ENCODE results near the gene RNPEP. TPM values are rescaled to one million over a fixed set of nuclear protein-coding genes. Genes with fewer than 3 reads are reported as not detected.

The RNPEP gene
- total RNA-seq, 1 experiment from 2014 or later = 108 TPM

- Histone ChIP-seq H3K4me3 (no peak overlapping the region), H3K4me2 (no peak overlapping the region), H3K79me2 (ENCODE audit: low read depth) (peaks cover 35% of the 10 kb centered on the region), H2AFZ (no peak overlapping the region), H4K20me1 (ENCODE audit: insufficient read depth) (no peaks in the 10 kb centered on the region), H3K27me3 (ENCODE audit: insufficient read depth, low read depth) (no peaks in the 10 kb centered on the region), H3F3A (ENCODE audit: insufficient read depth, low read depth) (peaks cover 9% of the 10 kb centered on the region; the same call in 1 of the 2 replicates), H3K36me3 (ENCODE audit: low read depth) (peaks cover 8% of the 10 kb centered on the region; the same call in 1 of the 2 replicates), H3K4me1 (replicated peaks; ENCODE audit: insufficient read depth) (peaks cover 9% of the 10 kb centered on the region), H3K9me2 (ENCODE audit: insufficient read depth) (no peaks in the 10 kb centered on the region), H3K27ac (no peak overlapping the region), H3K9me3 (ENCODE audit: insufficient read depth, low read depth) (no peaks in the 10 kb centered on the region)
- no peak for DNase-seq
- POLR2A ChIA-PET (ENCODE audit: unreplicated experiment) = no interaction called here
- TF ChIP-seq CTCF (conservative IDR thresholded peaks at IDR 0.05) (no peak), EZH2 (IDR thresholded peaks at IDR 0.05; ENCODE audit: low read depth) (no peak)
- CTCF ChIA-PET = interaction anchor here (0.6 kb wide), 1 partner anchor 503 kb away, joined by 4 read pairs; no protein-coding TSS in a partner anchor
- intact Hi-C loops (cut with micrococcal nuclease; ENCODE audit: unreplicated experiment) = no loop called here
- BruUV-seq (replicated peaks) = no TSS peak
These were observed 6.2 kb downstream of the RNPEP start for GRCh38 chr1:201988601-201989000.

GRCh38 chr1:201989354-201990128 is 7.1 kb downstream of the RNPEP start:
- ChIA-PET CTCF (no interaction called here), POLR2A (ENCODE audit: unreplicated experiment) (no interaction called here)
- no peak overlapping the region for H2AFZ ChIP-seq
- intact Hi-C loops (cut with micrococcal nuclease; ENCODE audit: unreplicated experiment) = no loop called here
- no peaks in the 10 kb centered on the region for H4K20me1 ChIP-seq (ENCODE audit: insufficient read depth)
- H3K27me3 ChIP-seq (ENCODE audit: insufficient read depth, low read depth) = no peaks in the 10 kb centered on the region
- no peak overlapping the region for H3K4me3 ChIP-seq
- TF ChIP-seq CTCF (conservative IDR thresholded peaks at IDR 0.05) (no peak), EZH2 (IDR thresholded peaks at IDR 0.05; ENCODE audit: low read depth) (no peak)
- DNase-seq = no peak
- peaks cover under 1% of the 10 kb centered on the region for H3K4me1 ChIP-seq (replicated peaks; ENCODE audit: insufficient read depth)
- no peak overlapping the region for H3K27ac ChIP-seq
- no TSS peak for BruUV-seq (replicated peaks)
- H3K9me3 ChIP-seq (ENCODE audit: insufficient read depth, low read depth) = no peaks in the 10 kb centered on the region
- peaks cover 26% of the 10 kb centered on the region for H3K79me2 ChIP-seq (ENCODE audit: low read depth)
- peaks cover 9% of the 10 kb centered on the region; the same call in 1 of the 2 replicates for H3F3A ChIP-seq (ENCODE audit: insufficient read depth, low read depth)
- H3K4me2 ChIP-seq = no peak overlapping the region
- H3K9me2 ChIP-seq (ENCODE audit: insufficient read depth) = no peaks in the 10 kb centered on the region
- H3K36me3 ChIP-seq (ENCODE audit: low read depth) = peaks cover 8% of the 10 kb centered on the region; the same call in 1 of the 2 replicates

GRCh38 chr1:201990427-201990826 is 8.0 kb downstream of the RNPEP start:
- Histone ChIP-seq H3K27ac (no peak overlapping the region), H3K36me3 (ENCODE audit: low read depth) (peaks cover 8% of the 10 kb centered on the region; the same call in 1 of the 2 replicates), H3K4me2 (no peak overlapping the region), H3K27me3 (ENCODE audit: insufficient read depth, low read depth) (no peaks in the 10 kb centered on the region), H3K4me3 (no peak overlapping the region), H3F3A (ENCODE audit: insufficient read depth, low read depth) (peaks cover 9% of the 10 kb centered on the region; the same call in 1 of the 2 replicates), H3K4me1 (replicated peaks; ENCODE audit: insufficient read depth) (no peaks in the 10 kb centered on the region), H4K20me1 (ENCODE audit: insufficient read depth) (no peaks in the 10 kb centered on the region), H3K79me2 (ENCODE audit: low read depth) (peaks cover 17% of the 10 kb centered on the region), H3K9me2 (ENCODE audit: insufficient read depth) (no peaks in the 10 kb centered on the region), H3K9me3 (ENCODE audit: insufficient read depth, low read depth) (no peaks in the 10 kb centered on the region), H2AFZ (no peak overlapping the region)
- intact Hi-C loops (cut with micrococcal nuclease; ENCODE audit: unreplicated experiment) = no loop called here
- TF ChIP-seq EZH2 (IDR thresholded peaks at IDR 0.05; ENCODE audit: low read depth) (no peak), CTCF (conservative IDR thresholded peaks at IDR 0.05) (no peak)
- BruUV-seq (replicated peaks) = no TSS peak
- ChIA-PET POLR2A (ENCODE audit: unreplicated experiment) (no interaction called here), CTCF (no interaction called here)
- no peak for DNase-seq

Data from PC-9 (cell line).